Measurements from ENCODE around the gene GRIN1.

Gene GRIN1

GRCh38 chr9:137138722-137139467 is at the start of gene GRIN1:
Gene GRIN1, plus strand, starts transcription at chr9:137139154. Its CDS starts 333 bp downstream, at chr9:137139487.
- Mint-ChIP-seq H3K4me3 (no peak within 1 kb of the TSS), H3K9me3 (no peaks in the 10 kb centered on the region), H3K4me1 (ENCODE audit: low read depth) (peaks cover 1% of the 10 kb centered on the region), H3K27ac (no peak within 1 kb of the TSS), H3K27me3 (peaks cover 82% of the 10 kb centered on the region), H3K36me3 (ENCODE audit: low read depth) (no peaks in the 10 kb centered on the region)
- peak; percentile 55 for DNase-seq

DNA sequence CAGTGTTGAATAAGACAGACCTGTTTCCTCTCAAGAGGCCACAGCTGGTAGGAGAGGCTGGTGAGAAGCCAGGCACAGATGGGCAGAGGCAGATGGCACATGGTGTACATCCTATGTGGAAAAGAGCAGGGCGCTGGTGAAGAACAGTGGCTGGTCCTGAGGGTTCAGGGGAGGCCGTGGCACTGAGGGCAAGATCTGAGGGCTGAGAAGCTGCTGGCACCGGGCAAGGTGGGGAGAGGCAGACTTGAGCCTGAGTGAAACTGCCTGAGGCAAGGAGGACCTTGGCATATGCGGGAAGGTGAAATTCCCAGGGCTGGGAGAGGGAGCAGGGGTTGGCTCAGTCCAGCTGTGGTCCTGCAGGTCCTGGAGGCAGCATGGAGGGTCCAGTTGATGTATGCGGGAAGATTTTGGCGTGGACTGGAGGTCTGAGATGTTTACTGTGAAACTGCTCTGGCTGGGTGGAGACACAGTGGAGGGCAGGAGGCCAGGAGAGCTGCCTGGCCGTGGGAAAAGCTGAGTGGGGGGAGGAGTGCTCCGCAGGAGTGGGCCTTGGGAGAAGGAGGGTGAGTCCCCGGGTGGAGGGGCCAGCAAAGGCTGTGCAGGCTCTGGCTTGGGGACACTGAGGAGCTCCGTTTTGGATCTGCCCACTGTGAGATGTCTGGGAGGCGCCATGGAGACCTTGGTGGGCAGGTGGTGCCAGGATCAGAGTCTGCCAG is 49.6 kb upstream of the GRIN1 start:
- H3K36me3 Mint-ChIP-seq (ENCODE audit: low read depth) = peaks cover 56% of the 10 kb centered on the region
- H3K4me1 Mint-ChIP-seq (ENCODE audit: low read depth) = peaks cover 38% of the 10 kb centered on the region
- no peak for DNase-seq
- H3K27ac Mint-ChIP-seq = peak overlapping the region; percentile 92
- H3K9me3 Mint-ChIP-seq = no peaks in the 10 kb centered on the region
- H3K4me3 Mint-ChIP-seq = no peak overlapping the region
- no peaks in the 10 kb centered on the region for H3K27me3 Mint-ChIP-seq

DNA sequence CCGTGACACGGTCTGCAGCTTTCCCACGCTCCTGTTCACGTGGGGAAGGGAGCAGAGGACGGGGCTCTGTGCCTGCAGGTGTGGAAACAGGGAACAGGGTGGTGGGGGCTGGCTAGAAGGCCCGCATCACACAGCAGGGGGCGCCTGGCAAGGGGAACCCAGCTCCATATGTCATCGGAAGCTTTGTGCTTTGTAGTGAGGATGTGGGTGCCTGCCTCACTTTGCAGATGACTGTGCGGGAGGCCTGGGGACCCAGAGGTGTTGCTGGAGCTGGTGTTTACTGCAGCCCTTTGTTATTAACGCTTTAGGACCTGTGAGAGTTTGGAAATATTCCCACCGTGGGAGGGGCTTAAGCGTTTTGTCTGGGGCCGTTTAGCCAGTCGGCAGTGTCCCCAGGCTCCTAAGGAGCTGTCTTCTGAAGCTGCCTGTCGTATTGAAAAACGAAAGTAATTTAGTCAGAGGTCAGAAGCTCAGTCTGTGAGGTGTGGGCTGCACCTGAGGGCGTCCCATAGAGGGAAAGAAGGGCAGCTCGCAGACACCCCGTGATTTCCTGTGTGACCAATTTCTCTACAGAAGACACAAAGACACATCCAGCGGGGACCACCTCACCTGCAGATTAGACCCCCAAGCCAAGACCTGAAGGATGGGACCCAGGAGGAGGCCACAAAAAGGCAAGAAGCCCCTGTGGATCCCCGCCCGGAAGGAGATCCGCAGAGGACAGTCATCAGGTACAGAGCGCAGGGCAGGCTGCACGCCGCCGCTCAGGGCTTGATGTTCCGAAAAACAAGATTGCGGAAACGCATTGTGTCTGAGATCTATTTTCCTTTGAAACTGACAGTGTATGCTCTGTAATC is 43.1 kb upstream of the GRIN1 start:
- no peaks in the 10 kb centered on the region for H3K9me3 Mint-ChIP-seq
- peaks cover 51% of the 10 kb centered on the region for H3K36me3 Mint-ChIP-seq (ENCODE audit: low read depth)
- DNase-seq = peak; percentile 87
- H3K4me1 Mint-ChIP-seq (ENCODE audit: low read depth) = peaks cover 28% of the 10 kb centered on the region
- peak overlapping the region; percentile 79 for H3K4me3 Mint-ChIP-seq
- H3K27ac Mint-ChIP-seq = peak overlapping the region; percentile 97
- no peaks in the 10 kb centered on the region for H3K27me3 Mint-ChIP-seq

GRCh38 chr9:137096785-137097546 is 42.0 kb upstream of the GRIN1 start:
- no peaks in the 10 kb centered on the region for H3K9me3 Mint-ChIP-seq
- H3K4me3 Mint-ChIP-seq = peak overlapping the region; percentile 79
- H3K36me3 Mint-ChIP-seq (ENCODE audit: low read depth) = peaks cover 43% of the 10 kb centered on the region
- no peaks in the 10 kb centered on the region for H3K27me3 Mint-ChIP-seq
- H3K4me1 Mint-ChIP-seq (ENCODE audit: low read depth) = peaks cover 28% of the 10 kb centered on the region
- H3K27ac Mint-ChIP-seq = peak overlapping the region; percentile 97
- DNase-seq = no peak

DNA sequence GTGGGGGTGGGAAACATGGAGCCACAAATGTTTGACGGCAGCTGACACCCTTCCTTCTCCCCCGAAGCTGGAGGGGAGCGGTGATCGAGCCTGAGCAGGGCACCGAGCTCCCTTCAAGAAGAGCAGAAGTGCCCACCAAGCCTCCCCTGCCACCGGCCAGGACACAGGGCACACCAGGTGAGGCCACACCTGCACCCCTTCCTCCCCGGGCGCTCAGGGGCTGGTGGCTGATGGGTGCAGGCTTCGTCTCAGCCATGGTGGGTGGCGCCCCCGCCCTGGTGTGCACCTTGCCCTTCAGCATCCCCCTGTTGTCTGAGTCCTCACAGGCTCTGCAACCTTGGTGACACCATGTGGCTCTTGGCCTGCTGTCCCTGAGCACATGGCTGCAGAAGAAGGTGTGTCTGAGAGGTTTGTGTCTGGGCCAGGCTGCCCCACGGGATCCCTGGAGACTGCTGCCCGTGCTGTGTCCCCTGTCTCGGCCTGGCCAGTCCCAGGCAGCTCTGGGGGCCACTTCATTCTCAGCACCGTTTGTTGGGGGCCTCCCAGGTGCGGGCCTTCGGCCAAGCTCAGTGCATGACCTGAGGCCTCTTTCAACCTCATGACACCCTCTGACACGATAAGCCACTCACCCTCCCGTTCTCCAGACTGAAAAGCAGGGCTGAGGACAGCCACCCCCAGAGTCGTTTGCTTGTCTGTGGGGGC is 41.0 kb upstream of the GRIN1 start:
- no peak for DNase-seq
- no peak overlapping the region for H3K27ac Mint-ChIP-seq
- no peak overlapping the region for H3K4me3 Mint-ChIP-seq
- H3K36me3 Mint-ChIP-seq (ENCODE audit: low read depth) = peaks cover 35% of the 10 kb centered on the region
- no peaks in the 10 kb centered on the region for H3K27me3 Mint-ChIP-seq
- peaks cover 28% of the 10 kb centered on the region for H3K4me1 Mint-ChIP-seq (ENCODE audit: low read depth)
- H3K9me3 Mint-ChIP-seq = no peaks in the 10 kb centered on the region

GRCh38 chr9:137099231-137099630 is 39.7 kb upstream of the GRIN1 start:
- H3K9me3 Mint-ChIP-seq = peaks cover 5% of the 10 kb centered on the region
- no peak overlapping the region for H3K4me3 Mint-ChIP-seq
- H3K4me1 Mint-ChIP-seq (ENCODE audit: low read depth) = peaks cover 26% of the 10 kb centered on the region
- no peaks in the 10 kb centered on the region for H3K27me3 Mint-ChIP-seq
- H3K36me3 Mint-ChIP-seq (ENCODE audit: low read depth) = peaks cover 31% of the 10 kb centered on the region
- DNase-seq = no peak
- H3K27ac Mint-ChIP-seq = no peak overlapping the region

DNA sequence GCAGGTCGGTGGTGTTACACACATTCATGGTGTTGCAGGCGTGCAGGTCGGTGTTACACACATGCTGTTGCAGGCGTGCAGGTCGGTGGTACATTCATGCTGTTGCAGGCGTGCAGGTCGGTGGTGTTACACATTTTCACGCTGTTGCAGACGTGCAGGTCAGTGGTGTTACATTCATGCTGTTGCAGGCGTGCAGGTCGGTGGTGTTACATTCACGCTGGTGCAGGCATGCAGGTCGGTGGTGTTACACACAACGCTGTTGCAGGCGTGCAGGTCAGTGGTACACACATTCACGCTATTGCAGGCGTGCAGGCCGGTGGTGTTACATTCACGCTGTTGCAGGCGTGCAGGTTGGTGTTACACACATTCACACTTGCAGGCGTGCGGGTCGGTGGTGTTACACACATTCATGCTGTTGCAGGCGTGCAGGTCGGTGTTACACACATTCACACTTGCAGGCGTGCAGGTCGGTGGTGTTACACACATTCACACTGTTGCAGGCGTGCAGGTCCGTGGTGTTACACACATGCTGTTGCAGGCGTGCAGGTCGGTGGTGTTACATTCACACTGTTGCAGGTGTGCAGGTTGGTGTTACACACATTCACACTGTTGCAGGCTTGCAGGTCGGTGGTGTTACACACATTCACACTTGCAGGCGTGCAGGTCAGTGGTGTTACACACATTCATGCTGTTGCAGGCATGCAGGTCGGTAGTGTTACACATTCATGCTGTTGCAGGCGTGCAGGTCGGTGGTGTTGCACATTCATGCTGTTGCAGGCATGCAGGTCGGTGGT is 35.6 kb upstream of the GRIN1 start:
- H3K4me3 Mint-ChIP-seq = no peak overlapping the region
- peaks cover 21% of the 10 kb centered on the region for H3K36me3 Mint-ChIP-seq (ENCODE audit: low read depth)
- H3K27me3 Mint-ChIP-seq = no peaks in the 10 kb centered on the region
- no peaks in the 10 kb centered on the region for H3K4me1 Mint-ChIP-seq (ENCODE audit: low read depth)
- H3K27ac Mint-ChIP-seq = no peak overlapping the region
- DNase-seq = no peak
- peaks cover 5% of the 10 kb centered on the region for H3K9me3 Mint-ChIP-seq

DNA sequence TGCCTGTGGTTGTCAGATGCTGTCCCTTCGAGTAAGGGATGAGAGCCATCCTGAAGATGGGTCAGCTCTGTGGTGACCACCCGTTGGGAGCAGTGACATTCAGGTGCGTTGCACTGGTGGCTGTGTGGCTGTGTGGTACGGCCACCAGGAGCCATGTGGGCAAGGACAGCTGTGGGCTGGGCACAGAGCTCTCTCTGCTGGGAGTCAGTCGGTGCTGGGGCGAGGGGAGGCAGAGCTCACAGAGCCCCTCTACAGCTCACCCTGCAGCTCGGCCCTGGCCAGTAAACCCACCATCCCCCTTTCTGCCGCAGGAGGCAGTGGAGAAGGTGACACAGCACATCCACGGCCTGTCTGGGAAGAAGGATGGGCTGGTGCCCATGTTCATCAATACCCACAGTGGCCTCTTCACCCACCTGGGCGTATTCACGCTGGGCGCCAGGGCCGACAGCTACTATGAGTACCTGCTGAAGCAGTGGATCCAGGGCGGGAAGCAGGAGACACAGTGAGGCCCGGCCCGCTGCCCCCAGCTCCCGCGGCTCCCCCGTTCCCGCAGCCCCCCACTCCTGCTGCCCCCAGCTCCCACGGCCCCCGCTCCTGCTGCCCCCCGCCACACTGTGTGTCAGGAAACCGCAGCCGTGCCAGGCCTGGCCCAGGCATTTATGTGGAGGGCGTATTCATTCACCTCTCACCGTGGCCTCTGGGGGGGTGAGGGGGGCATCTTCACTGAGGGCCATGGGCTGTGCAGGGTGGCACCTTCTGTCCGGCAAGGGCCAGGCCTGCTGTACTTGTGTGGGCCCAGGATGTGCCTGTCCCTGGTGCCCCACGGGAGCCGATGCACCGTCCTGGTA is 32.9 kb upstream of the GRIN1 start:
- Mint-ChIP-seq H3K4me1 (ENCODE audit: low read depth) (no peaks in the 10 kb centered on the region), H3K4me3 (no peak overlapping the region), H3K27ac (no peak overlapping the region)

DNA sequence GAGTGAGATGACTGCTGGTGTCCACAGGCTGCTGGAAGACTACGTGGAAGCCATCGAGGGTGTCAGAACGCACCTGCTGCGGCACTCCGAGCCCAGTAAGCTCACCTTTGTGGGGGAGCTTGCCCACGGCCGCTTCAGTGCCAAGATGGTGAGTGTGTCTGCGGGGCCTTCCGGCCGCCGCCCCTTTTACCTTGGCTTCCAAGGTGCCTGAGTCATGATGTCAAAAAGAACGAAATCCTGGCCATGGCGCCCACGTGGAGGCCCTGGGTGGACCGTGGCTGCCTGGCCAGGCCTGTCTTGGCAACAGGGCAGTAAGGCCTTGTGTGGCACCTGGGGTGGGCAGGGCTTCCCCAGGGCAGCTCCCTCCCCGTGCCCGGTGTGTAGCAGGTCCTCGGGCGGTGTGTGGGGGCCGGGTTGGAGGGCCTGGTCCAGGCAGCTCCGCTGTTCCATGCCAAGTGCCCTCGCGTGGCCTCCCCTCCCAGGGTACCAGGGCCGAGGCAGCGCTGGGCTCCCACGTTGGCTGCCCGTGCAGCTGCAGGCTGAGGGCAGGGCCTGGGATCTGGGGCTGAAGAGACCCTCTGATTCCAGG is 32.2 kb upstream of the GRIN1 start:
- Mint-ChIP-seq H3K4me3 (no peak overlapping the region), H3K4me1 (ENCODE audit: low read depth) (no peaks in the 10 kb centered on the region), H3K36me3 (ENCODE audit: low read depth) (peaks cover 44% of the 10 kb centered on the region), H3K27me3 (no peaks in the 10 kb centered on the region), H3K27ac (no peak overlapping the region), H3K9me3 (peaks cover 5% of the 10 kb centered on the region)
- no peak for DNase-seq

More for the DNA sequence above, 32.9 kb upstream of the GRIN1 start:
- Mint-ChIP-seq H3K9me3 (peaks cover 5% of the 10 kb centered on the region), H3K36me3 (ENCODE audit: low read depth) (peaks cover 39% of the 10 kb centered on the region), H3K27me3 (no peaks in the 10 kb centered on the region)
- no peak for DNase-seq

DNA sequence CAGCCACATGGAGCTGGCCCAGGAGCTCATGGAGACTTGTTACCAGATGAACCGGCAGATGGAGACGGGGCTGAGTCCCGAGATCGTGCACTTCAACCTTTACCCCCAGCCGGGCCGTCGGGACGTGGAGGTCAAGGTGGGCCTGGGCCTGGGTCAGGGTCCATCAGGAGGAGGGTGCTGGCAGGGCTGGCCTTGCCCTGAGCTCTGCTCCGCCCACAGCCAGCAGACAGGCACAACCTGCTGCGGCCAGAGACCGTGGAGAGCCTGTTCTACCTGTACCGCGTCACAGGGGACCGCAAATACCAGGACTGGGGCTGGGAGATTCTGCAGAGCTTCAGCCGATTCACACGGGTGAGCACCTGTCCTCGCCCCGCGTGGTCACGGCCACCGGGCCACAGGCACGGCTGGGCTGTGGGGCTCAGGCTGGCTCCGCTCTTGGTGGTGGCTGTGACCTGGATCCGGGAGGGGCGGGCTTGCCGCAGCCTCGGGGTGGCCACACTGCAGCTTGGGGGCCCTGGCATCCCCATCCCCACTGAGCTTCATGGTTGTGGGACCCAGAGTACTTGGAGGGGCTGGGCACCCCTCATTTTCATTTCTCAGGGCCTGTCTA is 31.5 kb upstream of the GRIN1 start:
- peaks cover 5% of the 10 kb centered on the region for H3K9me3 Mint-ChIP-seq
- peaks cover 48% of the 10 kb centered on the region for H3K36me3 Mint-ChIP-seq (ENCODE audit: low read depth)
- no peak for DNase-seq
- H3K27ac Mint-ChIP-seq = no peak overlapping the region
- H3K4me3 Mint-ChIP-seq = no peak overlapping the region
- no peaks in the 10 kb centered on the region for H3K27me3 Mint-ChIP-seq
- H3K4me1 Mint-ChIP-seq (ENCODE audit: low read depth) = no peaks in the 10 kb centered on the region

DNA sequence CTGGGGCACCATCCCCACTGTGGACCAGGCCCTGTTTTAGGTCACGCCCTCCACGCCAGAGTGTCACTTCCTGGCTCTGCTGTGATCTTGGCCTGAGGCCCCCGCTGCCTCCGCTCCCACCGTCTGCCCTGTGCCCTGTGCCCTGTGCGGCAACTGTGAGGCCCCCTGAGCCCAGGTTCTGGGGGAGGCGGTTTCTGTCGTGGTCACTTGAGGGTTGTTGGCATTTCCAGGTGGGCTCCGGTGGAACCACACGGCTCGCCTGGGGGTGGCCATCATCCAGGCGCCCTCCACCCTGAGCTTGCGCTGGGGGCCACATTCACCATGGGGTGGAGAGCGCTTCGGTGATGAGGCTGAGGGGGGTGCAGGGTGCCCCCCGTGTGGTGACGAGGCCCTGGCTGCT is 31.0 kb upstream of the GRIN1 start:
- Mint-ChIP-seq H3K36me3 (ENCODE audit: low read depth) (peaks cover 51% of the 10 kb centered on the region), H3K27ac (no peak overlapping the region), H3K27me3 (no peaks in the 10 kb centered on the region), H3K4me3 (no peak overlapping the region), H3K9me3 (peaks cover 5% of the 10 kb centered on the region), H3K4me1 (ENCODE audit: low read depth) (peaks cover 2% of the 10 kb centered on the region)
- no peak for DNase-seq

Data from activated T-cell treated with anti-CD3 and anti-CD28 coated beads, Interleukin-2, amount 50 U/mL, for 24 hours (primary cell).